ENCODE data around the gene PC. TPM values are rescaled to one million over a fixed set of nuclear protein-coding genes. Genes with fewer than 3 reads are reported as not detected.

Gene PC
- total and polyA plus RNA-seq, 9 of the 15 experiments (the other 6 are each of a cell fraction or from before 2014, with no cell fraction given) = 0.94 to 38.0 (median 8.7) TPM

GRCh38 chr11:66818231-66818955 is 139.8 kb downstream of the PC start:
- ATAC-seq (no peak), FAIRE-seq (no peak), DNase-seq (ENCODE audit: extremely low read depth in 1 of 4, low spot score in 3 of 4) (no peak)
- Histone ChIP-seq H4K20me1 (replicated peaks; ENCODE audit: control insufficient read depth, insufficient read depth, low read length) (no peaks in the 10 kb centered on the region), H3K27ac (ENCODE audit: extremely low read depth, low read depth, low read length) (no peak overlapping the region), H3K4me3 (no peak overlapping the region), H3K9ac (ENCODE audit: insufficient read depth in 1 of 2, low read depth in 2 of 2, low read length in 2 of 2) (no peak overlapping the region), H3K4me2 (ENCODE audit: insufficient read depth, low read length) (no peak overlapping the region), H2AFZ (ENCODE audit: low read depth, low read length) (no peak overlapping the region), H3K36me3 (ENCODE audit: control insufficient read depth, insufficient read depth, low read length) (no peaks in the 10 kb centered on the region; the same call in 2 of the 3 replicates), H3K9me1 (ENCODE audit: control insufficient read depth, insufficient read depth, low read length) (no peaks in the 10 kb centered on the region), H3K27me3 (ENCODE audit: control insufficient read depth in 2 of 2, insufficient read depth in 2 of 2, low read length in 2 of 2) (no peaks in the 10 kb centered on the region), H3K9me3 (replicated peaks; ENCODE audit: control insufficient read depth, insufficient read depth, low read depth, low read length) (no peaks in the 10 kb centered on the region), H3K79me2 (ENCODE audit: control insufficient read depth, insufficient read depth, low read length) (no peaks in the 10 kb centered on the region), H3K4me1 (replicated peaks in 1 of 2; ENCODE audit: control insufficient read depth in 2 of 2, insufficient read depth in 2 of 2, low read length in 2 of 2) (no peaks in the 10 kb centered on the region)
- ChIA-PET CTCF (ENCODE audit: low intra/inter-chr PET ratio) (no interaction called here), POLR2A (interaction anchor here (0.7 to 1.1 kb wide), 2 partner anchors 26 to 268 kb away, joined by 3 to 6 read pairs; no protein-coding TSS in a partner anchor)
- WGBS (ENCODE audit: insufficient coverage, low coverage, missing lambda C conversion rate) = 71% methylated on average over 3 of the region's 3 CpGs
- BruUV-seq (replicated peaks) = no TSS peak
- in situ Hi-C loops (cut with MboI) = loop anchor here (10.0 kb wide), 1 partner anchor 264 kb away; no protein-coding TSS in a partner anchor
- intact Hi-C loops (cut with micrococcal nuclease) = no loop called here
- TF ChIP-seq THRAP3 (IDR thresholded peaks at IDR 0.05; ENCODE audit: borderline replicate concordance) = no peak
- TF ChIP-seq TCF15 (CRISPR knock-in tag; IDR thresholded peaks at IDR 0.05) = no peak
- no peak for TF ChIP-seq ATF3 (IDR thresholded peaks at IDR 0.05)
- no peak for TF ChIP-seq ATF3 (CRISPR knock-in tag; conservative IDR thresholded peaks at IDR 0.05)
- TF ChIP-seq SMAD3 (CRISPR knock-in tag; conservative IDR thresholded peaks at IDR 0.05) = no peak
- TF ChIP-seq ZNF449 (CRISPR knock-in tag; IDR thresholded peaks at IDR 0.05) = no peak
- TF ChIP-seq KDM1A (IDR thresholded peaks at IDR 0.05) = no peak
- no peak for TF ChIP-seq MEF2D (tag; conservative IDR thresholded peaks at IDR 0.05; ENCODE audit: low read depth)
- no peak for TF ChIP-seq ZNF766 (CRISPR knock-in tag; conservative IDR thresholded peaks at IDR 0.05)
- no peak for TF ChIP-seq EP300 (IDR thresholded peaks at IDR 0.05; ENCODE audit: low read length)
- TF ChIP-seq ZNF780A (CRISPR knock-in tag; IDR thresholded peaks at IDR 0.05) = no peak
- no peak for TF ChIP-seq TOE1 (IDR thresholded peaks at IDR 0.05; ENCODE audit: borderline replicate concordance)
- no peak for TF ChIP-seq TOE1 (CRISPR knock-in tag; IDR thresholded peaks at IDR 0.05; ENCODE audit: borderline replicate concordance, low read depth)
- no peak for TF ChIP-seq TCFL5 (CRISPR knock-in tag; conservative IDR thresholded peaks at IDR 0.05)
- no peak for TF ChIP-seq ZFX (CRISPR knock-in tag; IDR thresholded peaks at IDR 0.05)
- TF ChIP-seq MYC (IDR thresholded peaks at IDR 0.05; ENCODE audit: low read depth, low read length) = no peak
- TF ChIP-seq MYC (CRISPR knock-in tag; IDR thresholded peaks at IDR 0.05; ENCODE audit: borderline replicate concordance, low read depth) = no peak
- no peak for TF ChIP-seq GTF2A2 (tag; IDR thresholded peaks at IDR 0.05)
- no peak for TF ChIP-seq CBX2 (IDR thresholded peaks at IDR 0.05; ENCODE audit: insufficient read depth, low read length, poor library complexity, severe bottlenecking)
